ENCODE measurements around the gene WDFY3. TPM values are rescaled to one million over a fixed set of nuclear protein-coding genes. Genes with fewer than 3 reads are reported as not detected.

Gene WDFY3
- total RNA-seq, 4 donors from 2014 or later: 77.9 to 149 (median 98.3) TPM

DNA sequence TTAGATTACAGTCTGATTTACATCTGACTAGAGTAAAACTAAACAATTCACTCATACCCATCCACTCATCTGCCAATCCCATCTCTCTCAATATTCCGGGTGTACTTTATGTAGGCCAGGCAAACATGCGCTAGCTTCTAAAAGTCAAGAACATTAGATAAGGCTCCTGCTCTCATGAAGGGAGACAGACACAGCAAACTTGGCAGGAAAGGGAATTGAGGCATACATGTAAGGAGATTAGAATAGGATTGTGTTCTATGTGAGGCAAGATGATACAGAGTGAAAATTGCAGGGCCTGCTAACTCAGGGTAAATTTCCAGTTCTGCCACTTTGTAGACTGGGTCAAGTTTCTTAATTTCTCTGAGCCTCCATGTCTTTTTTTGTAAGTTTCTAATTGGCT lies 247.8 kb downstream of the WDFY3 start:
- TF ChIP-seq, protein P1, sequence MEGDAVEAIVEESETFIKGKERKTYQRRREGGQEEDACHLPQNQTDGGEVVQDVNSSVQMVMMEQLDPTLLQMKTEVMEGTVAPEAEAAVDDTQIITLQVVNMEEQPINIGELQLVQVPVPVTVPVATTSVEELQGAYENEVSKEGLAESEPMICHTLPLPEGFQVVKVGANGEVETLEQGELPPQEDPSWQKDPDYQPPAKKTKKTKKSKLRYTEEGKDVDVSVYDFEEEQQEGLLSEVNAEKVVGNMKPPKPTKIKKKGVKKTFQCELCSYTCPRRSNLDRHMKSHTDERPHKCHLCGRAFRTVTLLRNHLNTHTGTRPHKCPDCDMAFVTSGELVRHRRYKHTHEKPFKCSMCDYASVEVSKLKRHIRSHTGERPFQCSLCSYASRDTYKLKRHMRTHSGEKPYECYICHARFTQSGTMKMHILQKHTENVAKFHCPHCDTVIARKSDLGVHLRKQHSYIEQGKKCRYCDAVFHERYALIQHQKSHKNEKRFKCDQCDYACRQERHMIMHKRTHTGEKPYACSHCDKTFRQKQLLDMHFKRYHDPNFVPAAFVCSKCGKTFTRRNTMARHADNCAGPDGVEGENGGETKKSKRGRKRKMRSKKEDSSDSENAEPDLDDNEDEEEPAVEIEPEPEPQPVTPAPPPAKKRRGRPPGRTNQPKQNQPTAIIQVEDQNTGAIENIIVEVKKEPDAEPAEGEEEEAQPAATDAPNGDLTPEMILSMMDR (IDR thresholded peaks at IDR 0.05): no peak
- DNase-seq (ENCODE audit: low spot score) (no peak), ATAC-seq (ENCODE audit: low FRiP score) (no peak)

DNA sequence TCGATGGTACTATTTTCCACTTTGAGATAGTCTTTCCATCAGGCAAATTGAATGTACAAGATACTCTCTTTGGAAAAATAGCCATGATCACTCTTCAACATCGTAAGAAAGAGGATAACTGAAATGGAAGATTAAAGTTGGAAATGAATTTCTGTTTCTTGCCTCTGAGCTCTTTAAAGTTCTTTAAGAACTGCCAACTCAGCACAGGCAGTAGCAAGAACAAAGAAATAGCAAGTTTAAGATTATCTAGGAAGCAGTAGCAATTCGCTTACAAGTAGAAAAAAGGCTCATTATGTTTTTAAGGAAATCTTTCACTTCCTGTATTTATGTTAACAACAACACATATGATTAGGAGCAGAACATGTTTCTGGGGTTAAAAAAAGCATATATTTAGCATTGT lies 255.9 kb downstream of the WDFY3 start:
- DNase-seq (ENCODE audit: low spot score) (no peak), ATAC-seq (ENCODE audit: low FRiP score) (no peak)

DNA sequence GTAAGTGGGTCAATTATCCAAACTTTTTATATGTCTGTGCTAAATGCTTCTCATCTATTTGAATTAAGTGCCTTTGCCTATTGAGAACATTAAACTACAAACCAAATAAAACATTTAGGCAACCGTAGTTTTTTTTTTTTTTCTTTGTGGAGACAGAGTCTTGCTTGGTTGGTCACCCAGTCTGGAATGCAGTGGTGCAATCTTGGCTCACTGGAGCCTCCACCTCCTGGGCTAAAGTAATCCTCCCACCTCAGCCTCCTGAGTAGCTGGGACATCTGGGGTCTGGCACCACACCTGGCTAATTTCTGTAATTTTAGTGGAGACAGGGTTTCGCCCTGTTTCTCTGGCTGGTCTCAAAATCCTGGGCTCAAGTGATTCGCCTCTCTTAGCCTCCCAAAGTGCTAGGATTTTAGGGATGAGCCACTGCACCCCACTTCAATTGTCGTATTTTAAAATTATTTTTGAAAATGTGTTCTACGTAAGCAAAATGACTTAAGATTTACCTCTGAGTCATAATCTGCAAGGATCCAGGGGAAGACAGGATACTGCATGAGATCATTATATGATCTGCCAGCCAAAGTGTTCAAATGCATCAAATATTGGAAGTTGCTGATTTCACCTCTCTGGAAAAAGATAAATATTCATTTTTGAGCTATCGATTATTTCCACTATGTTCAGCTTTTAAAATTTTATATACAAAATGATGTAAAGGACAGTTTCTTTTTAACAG lies 257.9 kb downstream of the WDFY3 start:
- TF ChIP-seq, protein P1 (IDR thresholded peaks at IDR 0.05): no peak
- DNase-seq (ENCODE audit: low spot score) (no peak), ATAC-seq (ENCODE audit: low FRiP score) (no peak)

More for the DNA sequence above, 255.9 kb downstream of the WDFY3 start:
- TF ChIP-seq, protein P1 (IDR thresholded peaks at IDR 0.05): no peak

DNA sequence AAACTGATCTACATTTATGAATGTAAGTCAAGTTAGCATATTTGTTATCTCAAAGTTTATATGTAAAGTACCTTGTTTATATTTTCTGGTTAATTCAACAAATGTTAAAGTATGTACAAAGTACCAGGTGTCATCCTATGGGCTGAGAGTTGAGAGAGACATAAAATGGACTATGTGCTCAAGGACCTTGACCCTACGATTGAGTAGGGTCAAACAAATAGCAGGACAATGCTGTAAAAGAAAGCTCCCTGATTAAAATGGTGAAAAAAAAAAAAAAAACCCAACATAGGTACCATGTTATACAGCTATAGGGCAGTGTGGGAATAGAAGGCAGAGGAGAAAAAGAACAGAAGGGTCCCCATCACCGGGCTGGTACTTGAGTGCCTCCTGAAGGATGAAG lies 260.2 kb downstream of the WDFY3 start:
- TF ChIP-seq, protein P1 (IDR thresholded peaks at IDR 0.05): no peak
- ATAC-seq (ENCODE audit: low FRiP score): no peak
- DNase-seq (ENCODE audit: low spot score): no peak

DNA sequence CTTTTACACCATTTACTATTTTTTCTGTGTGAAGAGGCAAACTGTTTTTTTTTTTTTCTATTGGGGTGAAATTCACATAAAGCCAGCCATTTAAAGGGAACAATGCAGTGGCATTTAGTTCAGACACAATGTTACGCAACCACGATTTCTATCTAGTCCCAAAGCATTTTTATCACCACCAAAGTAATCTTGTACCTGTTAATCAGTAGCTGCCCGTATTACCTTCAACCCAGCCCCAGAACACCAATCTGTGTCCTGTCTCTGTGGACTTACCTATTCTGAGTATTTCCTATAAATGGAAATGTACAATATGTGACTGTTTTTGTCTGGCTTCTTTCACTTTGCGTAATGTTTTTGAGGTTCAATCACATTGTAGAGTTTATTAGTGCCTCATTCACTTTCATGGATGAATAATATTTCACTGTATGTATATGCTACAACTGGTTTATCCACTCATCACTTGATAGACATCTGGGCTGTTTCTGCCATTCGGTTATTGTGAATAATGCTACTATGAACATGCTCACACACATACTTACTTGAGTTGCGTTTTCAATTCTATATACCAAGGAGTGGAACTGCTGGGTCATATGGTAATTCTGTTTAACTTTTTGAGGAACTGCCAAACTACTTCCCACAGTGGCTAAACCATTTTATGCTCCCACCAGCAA lies 267.4 kb downstream of the WDFY3 start:
- ATAC-seq (ENCODE audit: low FRiP score) (no peak), DNase-seq (ENCODE audit: low spot score) (no peak)
- TF ChIP-seq, protein P1 (IDR thresholded peaks at IDR 0.05): no peak

DNA sequence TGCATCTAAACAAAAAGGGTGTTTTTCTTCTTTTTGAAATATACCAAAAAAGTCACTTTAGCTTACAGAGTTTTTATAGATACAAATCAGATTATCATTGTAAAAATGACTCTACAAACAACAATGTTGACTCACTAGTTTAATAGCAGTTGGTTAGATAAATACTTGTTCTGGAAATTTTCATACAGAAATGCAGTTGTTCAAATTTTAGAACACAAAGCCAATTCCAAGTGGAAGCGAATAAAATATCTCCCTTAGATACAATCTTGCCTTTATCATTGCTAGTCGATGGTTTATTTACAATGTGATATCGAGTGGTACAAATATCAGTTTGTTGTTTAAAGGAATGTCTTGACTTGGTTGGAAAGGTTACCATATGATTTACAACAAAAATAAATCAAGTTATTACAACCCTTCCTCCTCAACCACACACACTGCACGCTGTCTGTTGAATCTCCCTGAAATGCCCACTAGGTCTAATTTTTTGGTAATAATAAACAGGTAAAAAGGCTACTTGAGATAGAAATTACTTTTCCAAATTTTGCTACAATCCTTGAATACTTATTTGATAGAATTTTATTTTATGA lies 268.8 kb downstream of the WDFY3 start:
- ATAC-seq (ENCODE audit: low FRiP score) (no peak), DNase-seq (ENCODE audit: low spot score) (no peak)
- TF ChIP-seq, protein P1 (IDR thresholded peaks at IDR 0.05): no peak

Data from omental fat pad (tissue), 4 donors.